ENCODE data around the gene SLC29A4. TPM values are rescaled to one million over a fixed set of nuclear protein-coding genes. Genes with fewer than 3 reads are reported as not detected.
"Not testable (repeated sequence)": the region's sequence is repeated elsewhere in the genome, so short reads cannot be mapped to it uniquely, and the experiment has no call there.

Gene SLC29A4
- total RNA-seq, 1 donor from 2014 or later, result 0.38 TPM

DNA sequence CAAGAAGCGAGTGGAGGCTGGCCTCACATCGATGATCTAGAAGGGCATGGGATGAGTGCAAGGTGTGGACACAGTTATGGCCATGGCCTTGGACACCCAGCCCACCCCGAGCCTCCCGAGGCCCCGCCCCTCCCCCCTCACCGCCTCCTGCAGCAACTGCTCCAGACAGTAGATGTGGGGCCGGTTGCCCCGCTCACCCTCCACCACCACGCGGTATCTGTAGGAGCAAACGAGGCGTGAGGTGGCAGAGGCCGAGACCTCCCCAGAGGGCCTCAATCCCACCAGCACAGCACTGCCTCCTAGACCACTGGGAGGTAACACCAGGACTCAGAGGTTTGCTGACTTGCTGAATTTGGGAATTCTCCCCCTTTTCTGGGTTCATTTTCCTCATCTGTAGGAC lies 37.6 kb downstream of the SLC29A4 start:
- Mint-ChIP-seq H3K9me3 (peaks cover 15% of the 10 kb centered on the region), H3K4me1 (no peaks in the 10 kb centered on the region), H3K36me3 (ENCODE audit: low read depth) (peaks cover 71% of the 10 kb centered on the region), H3K27me3 (no peaks in the 10 kb centered on the region), H3K4me3 (no peak overlapping the region), H3K27ac (no peak overlapping the region)
- CTCF ChIA-PET, result no interaction called here
- POLR2A ChIA-PET, result no interaction called here
- DNase-seq (no peak), ATAC-seq (ENCODE audit: low read depth) (no peak)
- intact Hi-C loops (cut with micrococcal nuclease), result no loop called here
- TF ChIP-seq, protein P1, sequence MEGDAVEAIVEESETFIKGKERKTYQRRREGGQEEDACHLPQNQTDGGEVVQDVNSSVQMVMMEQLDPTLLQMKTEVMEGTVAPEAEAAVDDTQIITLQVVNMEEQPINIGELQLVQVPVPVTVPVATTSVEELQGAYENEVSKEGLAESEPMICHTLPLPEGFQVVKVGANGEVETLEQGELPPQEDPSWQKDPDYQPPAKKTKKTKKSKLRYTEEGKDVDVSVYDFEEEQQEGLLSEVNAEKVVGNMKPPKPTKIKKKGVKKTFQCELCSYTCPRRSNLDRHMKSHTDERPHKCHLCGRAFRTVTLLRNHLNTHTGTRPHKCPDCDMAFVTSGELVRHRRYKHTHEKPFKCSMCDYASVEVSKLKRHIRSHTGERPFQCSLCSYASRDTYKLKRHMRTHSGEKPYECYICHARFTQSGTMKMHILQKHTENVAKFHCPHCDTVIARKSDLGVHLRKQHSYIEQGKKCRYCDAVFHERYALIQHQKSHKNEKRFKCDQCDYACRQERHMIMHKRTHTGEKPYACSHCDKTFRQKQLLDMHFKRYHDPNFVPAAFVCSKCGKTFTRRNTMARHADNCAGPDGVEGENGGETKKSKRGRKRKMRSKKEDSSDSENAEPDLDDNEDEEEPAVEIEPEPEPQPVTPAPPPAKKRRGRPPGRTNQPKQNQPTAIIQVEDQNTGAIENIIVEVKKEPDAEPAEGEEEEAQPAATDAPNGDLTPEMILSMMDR (IDR thresholded peaks at IDR 0.05), result no peak

DNA sequence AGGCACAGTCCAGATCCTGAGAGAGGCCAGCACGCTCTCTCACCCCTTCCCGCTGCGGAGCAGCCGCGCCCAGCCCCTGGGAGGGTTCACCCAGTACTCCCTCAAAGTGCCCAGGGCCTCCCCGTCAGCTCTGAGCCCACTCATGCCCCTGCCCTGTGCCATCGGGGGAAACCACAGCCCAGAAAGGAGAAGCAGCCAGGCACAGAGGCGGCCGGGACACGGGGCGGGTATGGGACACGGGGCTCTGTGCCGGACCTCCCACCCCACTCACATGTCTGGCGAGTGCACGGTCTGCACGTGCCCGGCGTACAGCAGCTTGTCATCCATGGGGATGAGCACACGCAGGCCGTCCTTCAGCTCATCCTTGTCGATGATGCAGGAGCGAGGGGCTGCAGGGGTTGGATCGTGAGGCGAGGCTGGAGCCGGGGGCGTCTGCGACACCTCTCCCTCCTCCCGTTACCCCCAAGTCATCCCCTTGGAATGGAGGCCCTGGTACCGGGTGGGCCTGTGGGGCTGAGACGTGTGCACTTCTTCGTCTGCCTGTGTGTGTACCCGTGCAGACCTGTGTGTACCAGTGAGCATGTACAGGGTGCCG lies 38.2 kb downstream of the SLC29A4 start:
- CTCF ChIA-PET, result no interaction called here
- ATAC-seq (ENCODE audit: low read depth), result no peak

DNA sequence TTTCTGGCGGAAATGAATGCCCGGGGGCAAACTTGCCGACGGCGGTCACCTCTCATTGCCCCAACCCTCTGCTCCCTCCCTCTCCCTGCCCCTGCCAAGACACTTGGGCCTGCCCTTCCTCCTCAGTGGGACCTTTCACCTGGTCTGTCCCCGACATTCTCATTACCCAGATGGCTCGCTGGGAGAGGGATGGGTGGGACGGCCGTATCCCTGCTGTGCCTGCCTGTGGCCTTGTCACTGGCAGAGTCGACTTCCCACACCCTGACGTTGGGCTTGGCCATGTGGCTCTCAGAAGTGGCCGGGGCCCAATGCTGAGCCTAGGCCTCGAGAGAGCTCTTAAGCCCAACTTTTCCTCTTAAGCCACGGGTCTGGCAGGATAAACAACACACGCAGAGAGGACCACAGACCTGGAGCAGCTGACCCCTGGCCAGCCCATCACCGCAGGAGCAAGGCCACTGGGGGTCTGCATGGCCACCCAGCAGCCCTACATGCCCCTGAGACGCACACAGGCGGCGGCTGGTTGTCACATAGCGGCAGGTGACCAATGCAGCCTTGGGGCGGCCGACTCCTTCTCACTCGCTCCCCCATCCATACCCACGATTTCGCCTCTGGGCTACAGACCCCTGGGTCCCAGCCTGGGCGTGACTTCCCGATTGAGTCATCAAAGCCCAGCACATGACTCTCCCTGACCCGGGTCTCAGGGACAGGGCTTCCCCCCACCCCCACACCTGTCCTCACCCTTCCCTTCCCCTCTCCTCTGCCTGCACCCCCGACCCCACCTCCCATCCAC lies 40.1 kb downstream of the SLC29A4 start:
- peaks cover 76% of the 10 kb centered on the region for H3K36me3 Mint-ChIP-seq (ENCODE audit: low read depth)
- H3K27ac Mint-ChIP-seq, result no peak overlapping the region

More for the DNA sequence above, 38.2 kb downstream of the SLC29A4 start:
- Mint-ChIP-seq H3K9me3 (peaks cover 15% of the 10 kb centered on the region), H3K36me3 (ENCODE audit: low read depth) (peaks cover 69% of the 10 kb centered on the region), H3K27me3 (no peaks in the 10 kb centered on the region), H3K4me3 (no peak overlapping the region), H3K27ac (no peak overlapping the region), H3K4me1 (no peaks in the 10 kb centered on the region)
- POLR2A ChIA-PET, result no interaction called here
- DNase-seq, result no peak
- TF ChIP-seq, protein P1 (IDR thresholded peaks at IDR 0.05), result no peak
- intact Hi-C loops (cut with micrococcal nuclease), result no loop called here

DNA sequence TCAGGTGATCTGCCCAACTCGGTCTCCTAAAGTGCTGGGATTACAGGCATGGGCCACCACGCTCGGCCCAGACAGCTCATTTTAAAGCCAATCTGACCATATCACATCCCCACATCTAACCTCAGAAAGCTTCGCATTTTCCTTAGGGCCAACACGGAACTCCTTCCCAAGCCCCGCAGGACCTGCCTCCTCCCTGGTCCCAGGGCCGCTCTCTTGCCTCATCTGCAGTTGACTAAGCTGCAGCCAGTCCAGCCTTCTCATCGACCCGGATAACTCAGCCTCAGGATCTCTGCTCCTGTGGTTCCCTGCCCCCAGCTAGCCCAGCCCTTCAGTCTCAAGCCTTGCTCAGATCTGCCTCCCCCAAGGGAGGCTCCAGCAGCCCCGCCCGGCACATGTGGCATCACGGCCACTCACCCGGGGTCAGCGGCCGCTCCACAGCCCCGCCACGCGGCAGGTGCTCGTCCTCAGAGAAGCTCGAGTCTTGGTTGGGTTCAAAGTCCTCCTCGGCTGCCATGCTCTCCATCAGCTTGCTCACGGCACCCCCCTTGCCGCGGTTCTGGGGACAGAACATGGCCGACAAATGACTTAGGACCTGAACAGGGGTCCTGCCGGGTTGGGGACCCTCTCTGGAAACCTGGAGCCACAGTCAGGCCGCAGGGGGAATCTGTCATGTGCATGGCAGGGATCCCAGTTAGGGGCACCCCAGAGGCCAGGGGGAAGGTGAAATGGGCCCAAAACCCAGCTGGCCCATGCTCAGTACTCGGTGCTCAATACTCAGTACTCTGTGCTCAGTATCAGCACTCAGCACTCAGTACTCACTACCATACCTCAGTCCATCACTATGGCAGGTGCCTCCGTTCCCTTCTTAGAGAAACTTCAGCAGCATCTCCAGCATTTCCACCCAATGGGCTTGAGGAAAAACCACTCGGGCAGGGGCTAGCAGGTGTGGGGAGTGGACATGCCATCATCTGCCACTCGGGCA lies 41.3 kb downstream of the SLC29A4 start:
- ATAC-seq (ENCODE audit: low read depth); H3K4me3 Mint-ChIP-seq; intact Hi-C loops (cut with micrococcal nuclease); H3K27ac Mint-ChIP-seq; H3K27me3 Mint-ChIP-seq; POLR2A ChIA-PET; H3K4me1 Mint-ChIP-seq; DNase-seq; CTCF ChIA-PET; H3K9me3 Mint-ChIP-seq: not testable (repeated sequence)
- peaks cover 67% of the 10 kb centered on the region for H3K36me3 Mint-ChIP-seq (ENCODE audit: low read depth)

More for the DNA sequence above, 40.1 kb downstream of the SLC29A4 start:
- DNase-seq, result no peak
- intact Hi-C loops (cut with micrococcal nuclease), result no loop called here
- ATAC-seq (ENCODE audit: low read depth), result no peak
- ChIA-PET CTCF (no interaction called here), POLR2A (no interaction called here)
- no peak overlapping the region for H3K4me3 Mint-ChIP-seq
- TF ChIP-seq, protein P1 (IDR thresholded peaks at IDR 0.05), result no peak
- peaks cover 15% of the 10 kb centered on the region for H3K9me3 Mint-ChIP-seq
- no peaks in the 10 kb centered on the region for H3K27me3 Mint-ChIP-seq
- H3K4me1 Mint-ChIP-seq, result no peaks in the 10 kb centered on the region

DNA sequence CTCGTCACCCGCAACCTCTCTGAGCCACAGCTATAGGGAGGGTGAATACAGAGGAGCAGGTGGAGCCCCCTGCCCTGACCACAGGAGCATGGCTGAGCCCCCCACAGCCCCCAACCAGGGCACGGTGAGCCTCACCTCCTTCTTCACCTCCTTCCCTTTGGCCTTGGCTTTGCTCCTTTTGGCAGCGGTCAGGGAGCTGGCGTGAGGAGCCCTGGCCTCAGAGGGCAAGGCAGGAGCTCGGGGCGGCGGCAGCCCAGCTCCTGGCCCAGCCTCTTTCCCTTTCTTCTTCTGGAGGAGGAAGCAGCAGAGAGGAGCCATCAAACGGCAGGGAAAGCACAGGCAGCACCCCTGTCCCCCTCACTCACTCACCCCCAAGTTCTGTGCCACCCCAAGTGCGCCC lies 42.2 kb downstream of the SLC29A4 start:
- POLR2A ChIA-PET, result no interaction called here
- peaks cover 62% of the 10 kb centered on the region for H3K36me3 Mint-ChIP-seq (ENCODE audit: low read depth)
- TF ChIP-seq, protein P1 (IDR thresholded peaks at IDR 0.05), result no peak
- no peaks in the 10 kb centered on the region for H3K4me1 Mint-ChIP-seq
- CTCF ChIA-PET, result no interaction called here
- ATAC-seq (ENCODE audit: low read depth) (no peak), DNase-seq (no peak)
- H3K27me3 Mint-ChIP-seq, result no peaks in the 10 kb centered on the region
- H3K9me3 Mint-ChIP-seq, result peaks cover 1% of the 10 kb centered on the region
- intact Hi-C loops (cut with micrococcal nuclease), result no loop called here
- H3K27ac Mint-ChIP-seq, result no peak overlapping the region
- H3K4me3 Mint-ChIP-seq, result no peak overlapping the region

Data from activated B cell treated with CpG ODN at 0.5 μM for 24 hours (primary cell).